ENCODE measurements around the gene PIP5K1B.
"Not testable (repeated sequence)": the region's sequence is repeated elsewhere in the genome, so short reads cannot be mapped to it uniquely, and the experiment has no call there.

The PIP5K1B gene

DNA sequence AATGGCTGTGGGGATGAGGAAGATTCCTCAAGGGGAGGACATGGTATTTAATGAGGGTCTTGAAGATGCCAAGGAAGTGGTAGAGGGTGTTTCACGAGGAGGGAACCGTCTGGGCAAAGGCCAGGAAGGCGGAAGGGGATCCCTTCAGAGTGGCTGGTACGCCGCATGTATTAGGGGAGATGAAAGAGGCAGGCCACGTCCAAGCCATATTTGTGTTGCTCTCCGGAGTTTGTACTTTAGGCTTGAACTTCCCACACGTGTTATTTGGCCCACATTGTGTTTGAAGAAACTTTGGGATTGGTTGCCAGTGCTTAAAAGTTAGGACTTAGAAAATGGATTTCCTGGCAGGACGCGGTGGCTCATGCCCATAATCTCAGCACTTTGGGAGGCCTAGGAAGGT lies 331.8 kb downstream of the PIP5K1B start:
- DNase-seq, result no peak

DNA sequence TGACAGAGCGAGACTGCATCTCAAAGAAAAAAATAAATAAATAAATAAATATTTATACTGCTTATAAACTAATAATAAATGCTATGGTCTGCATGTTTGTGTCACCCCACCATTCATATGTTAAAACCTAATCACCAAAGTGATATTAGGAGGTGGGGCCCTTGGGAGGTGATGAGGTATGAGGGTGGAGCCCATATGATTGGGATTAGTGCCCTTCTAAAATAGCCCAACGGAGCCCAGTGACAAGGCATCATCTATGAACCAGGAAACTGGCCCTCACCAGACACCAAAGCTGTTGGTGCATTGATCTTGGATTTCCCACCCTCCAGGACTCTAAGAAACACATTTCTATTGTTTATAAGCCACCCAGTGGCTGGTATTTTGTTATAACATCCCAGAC lies 335.6 kb downstream of the PIP5K1B start:
- no peak for DNase-seq

DNA sequence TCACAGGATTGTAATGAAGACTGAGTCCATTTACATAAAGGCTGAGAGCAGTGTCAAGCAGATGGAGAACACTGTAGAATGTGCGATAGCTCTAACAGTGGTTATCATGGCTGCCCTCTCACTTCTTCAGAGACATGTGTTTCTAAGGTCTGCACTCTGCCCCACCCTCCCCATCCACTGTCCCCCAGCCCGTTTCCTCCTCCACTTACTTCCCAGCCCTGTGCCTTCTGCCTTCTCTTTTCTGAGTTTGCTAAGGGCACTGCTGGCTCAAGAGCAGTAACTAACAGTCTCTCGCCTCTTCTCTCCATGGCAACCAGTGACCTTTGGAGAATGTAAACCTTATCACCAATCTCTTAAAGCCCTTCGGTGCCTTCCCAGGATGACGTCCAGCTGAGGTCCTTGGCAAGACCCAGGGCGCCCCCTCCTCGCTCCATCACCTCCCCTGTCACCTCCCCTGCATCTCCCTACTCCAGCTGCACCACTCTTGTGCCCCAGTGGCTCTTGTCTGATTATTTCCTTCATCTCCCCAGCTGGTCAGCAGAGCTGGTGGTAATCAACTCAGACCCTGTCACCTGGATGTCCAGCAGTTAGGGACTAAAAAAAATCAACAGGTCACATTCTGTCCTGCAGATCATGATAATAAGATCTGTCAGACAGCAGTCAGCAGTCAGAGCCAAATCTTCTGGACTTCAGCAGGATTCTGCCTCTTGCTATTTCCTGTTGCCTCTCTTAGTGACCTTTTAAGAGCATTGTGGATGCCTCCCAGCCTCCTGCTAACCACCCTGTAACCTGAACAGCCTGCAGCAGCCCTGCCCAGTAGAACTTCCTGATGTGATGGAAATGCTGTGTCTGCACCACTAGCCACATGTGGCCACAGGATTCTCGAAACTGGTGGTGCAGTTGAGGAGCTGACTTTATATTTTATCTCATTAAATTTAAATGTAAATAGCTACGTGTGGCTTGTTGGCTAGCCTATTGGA lies 339.5 kb downstream of the PIP5K1B start:
- DNase-seq, result peak; percentile 43

DNA sequence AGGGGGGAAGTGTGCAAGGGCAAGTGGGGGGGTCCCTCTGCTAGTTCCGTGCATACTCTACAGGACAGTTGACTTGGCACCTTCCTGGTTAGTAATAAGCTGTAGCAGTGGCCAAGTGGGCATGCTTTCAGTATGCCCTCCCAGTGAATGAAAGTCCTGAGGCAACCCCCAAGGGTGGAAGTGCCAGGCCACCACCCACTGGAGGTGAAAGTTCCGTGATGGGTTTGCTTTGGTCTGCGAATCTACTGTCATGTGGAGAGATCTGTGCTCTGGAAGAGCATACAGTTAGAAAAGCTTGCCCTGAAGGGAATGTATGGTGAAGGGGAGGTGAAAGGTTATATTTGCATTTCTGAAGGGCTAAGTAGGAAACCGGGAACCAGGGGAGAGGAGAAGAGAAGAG lies 340.8 kb downstream of the PIP5K1B start:
- DNase-seq, result no peak

DNA sequence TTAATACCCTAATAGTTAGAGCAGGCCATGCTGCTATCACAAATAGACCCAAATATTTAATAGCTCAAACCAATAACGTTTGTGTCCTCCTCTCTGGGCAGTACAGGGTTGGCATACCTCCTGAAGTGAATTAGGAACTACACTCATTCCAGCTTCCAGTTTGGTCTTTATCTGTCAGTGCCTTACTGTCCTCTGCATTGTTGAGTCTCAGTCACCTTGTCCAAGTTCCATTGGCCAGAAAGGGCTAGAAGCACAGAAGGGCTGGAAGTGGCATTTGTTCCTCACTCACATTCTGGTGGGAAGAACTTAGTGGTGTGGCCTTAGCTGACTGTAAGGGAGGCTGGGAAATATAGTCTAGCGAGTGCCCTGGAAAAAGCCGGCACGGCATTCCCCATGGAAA lies 341.7 kb downstream of the PIP5K1B start:
- no peak for DNase-seq

DNA sequence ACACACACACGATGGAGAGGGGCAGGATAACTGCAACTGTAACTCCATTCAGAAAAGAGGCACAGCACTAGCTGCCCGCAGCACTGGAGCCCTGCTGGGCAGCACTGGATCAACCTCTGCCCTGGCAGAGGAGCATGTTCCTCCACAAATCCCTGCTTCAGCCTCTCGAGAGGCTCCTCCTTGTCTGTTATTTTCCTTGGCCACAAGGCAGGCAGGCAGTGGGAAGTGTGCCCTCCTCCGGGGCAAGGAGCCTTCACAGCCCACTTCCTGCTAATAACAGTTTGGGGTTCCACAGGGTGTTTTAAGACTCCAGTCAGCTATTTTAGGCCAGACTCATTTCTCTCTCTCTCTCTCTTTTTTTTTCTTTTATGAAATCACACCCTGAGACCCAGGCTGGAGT lies 342.3 kb downstream of the PIP5K1B start:
- DNase-seq, result no peak

DNA sequence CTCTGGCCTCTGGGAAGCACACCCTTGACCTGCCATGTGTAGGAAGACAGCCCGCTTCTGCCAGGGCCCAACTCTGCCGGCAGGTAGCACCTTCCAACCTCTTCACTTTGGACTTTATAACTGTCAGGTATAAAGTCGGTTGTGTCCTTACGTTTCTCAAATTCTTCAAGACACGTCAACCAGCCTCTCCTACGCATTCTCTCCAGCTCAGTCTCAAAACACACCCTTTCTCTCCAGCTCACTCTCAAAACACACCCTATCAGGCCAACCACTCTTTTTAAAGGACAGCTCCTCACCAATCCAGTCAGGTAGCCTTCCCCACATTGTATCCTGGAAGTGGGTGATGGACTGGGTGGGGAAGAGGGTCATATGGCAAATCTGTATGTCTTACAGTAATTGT lies 344.1 kb downstream of the PIP5K1B start:
- no peak for DNase-seq

DNA sequence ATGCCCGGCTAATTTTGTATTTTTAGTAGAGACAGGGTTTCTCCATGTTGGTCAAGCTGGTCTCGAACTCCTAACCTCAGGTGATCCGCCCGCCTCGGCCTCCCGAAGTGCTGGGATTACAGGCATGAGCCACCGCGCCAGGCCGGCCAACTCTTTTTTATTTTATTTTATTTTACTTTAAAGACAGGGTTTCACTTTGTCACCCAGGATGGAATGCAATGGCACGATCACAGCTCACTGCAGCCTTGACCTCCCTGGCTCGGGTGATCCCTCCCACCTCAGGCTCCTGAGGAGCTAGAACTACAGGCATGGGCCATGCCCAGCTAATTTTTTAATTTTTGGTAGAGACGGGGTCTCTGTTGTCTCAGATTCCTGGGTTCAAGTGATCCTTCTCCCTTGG lies 345.9 kb downstream of the PIP5K1B start:
- not testable (repeated sequence) for DNase-seq

DNA sequence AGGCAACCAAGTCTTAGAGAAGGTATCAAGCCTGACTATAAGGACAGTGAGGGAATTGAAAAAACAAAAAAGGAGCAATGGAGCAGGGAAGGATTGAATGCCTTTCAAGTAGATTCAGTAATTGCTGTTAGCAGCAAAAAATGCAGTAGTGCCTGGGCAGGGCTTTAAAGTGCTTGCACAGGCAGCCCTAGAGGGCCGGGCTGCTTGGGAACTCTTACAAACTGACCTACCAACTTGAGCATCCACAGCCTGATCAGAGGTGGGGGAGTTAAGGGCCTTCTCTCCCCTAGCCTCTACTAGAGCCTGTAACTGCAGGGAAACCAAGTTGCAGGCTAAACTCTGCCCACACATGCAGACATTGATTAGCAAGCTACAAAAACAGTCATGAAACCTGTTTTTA lies 349.9 kb downstream of the PIP5K1B start:
- no peak for DNase-seq

DNA sequence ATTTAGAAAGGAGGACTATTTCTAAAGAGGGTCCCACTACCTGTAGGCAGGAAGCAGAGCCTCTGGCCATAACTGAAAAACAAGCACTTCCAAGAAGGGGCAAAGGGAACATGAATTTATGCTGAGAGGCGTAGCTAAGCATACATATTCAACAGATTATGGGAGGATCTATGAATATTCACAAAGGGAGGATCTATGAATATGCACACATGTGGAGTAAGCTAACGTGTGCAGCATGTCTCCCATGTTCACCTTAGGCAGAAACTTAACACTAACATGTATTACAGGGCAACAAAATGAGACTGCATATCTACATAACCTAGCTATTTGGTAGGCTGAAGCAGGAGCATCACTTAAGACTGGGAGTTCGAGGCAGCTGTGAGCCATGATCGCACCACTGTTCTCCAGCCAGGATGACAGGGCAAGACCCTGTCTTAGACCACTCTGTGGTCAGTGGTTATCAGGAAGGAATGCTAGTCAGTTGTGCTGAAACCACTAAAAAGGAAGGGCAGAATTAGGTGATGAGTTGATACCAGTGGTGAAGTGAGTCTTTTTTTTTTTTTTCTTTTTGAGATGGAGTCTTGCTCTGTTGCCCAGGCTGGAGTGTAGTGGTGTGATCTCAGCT lies 351.3 kb downstream of the PIP5K1B start:
- peak; percentile 9 for DNase-seq

DNA sequence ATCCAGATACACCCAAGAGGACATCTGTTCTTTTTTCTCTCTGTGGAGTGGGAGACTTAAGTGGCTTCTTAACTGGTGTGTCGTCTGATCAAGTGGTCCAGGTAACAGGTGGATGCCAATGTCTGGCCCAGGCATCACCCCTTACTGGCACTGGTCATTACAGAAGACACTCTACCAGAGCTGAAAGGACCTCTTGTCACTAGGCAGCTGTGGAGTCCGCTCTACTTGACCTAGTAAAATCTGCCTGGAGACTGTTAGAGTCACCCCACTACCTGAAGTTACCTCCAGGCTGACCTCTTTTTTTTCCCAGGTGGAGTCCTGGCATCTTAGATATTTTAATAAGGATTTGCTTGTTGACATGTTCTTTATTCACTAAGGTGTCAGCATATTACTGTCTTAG lies 353.1 kb downstream of the PIP5K1B start:
- no peak for DNase-seq

Measured in fibroblast of upper back skin (primary cell).